Thyroid gland (tissue), 4 donors: Measurements from ENCODE around the gene RBCK1.

Source experiments
- POLR2A ChIP-seq, 2 donors: fragments of 450-650 bp; IDR thresholded peaks; one replicate each; pipeline ENCODE4 v1.6.1; 2017; ENCODE audit warnings: antibody characterized with exemption in 2 of 2, mild to moderate bottlenecking in 2 of 2, moderate library complexity in 1 of 2
- TF ChIP-seq, protein P1 (sequence below), 6 experiments: fragments of 200-600 bp in 3 of 6; fragments of 450-650 bp in 3 of 6; sonication (generic) in 3 of 6; IDR thresholded peaks; one replicate each; pipeline ENCODE4 v1.5.1; 2016 to 2019; ENCODE audit warnings: antibody characterized with exemption in 6 of 6, mild to moderate bottlenecking in 2 of 6, inconsistent platforms in 1 of 6, moderate library complexity in 1 of 6

DNA sequence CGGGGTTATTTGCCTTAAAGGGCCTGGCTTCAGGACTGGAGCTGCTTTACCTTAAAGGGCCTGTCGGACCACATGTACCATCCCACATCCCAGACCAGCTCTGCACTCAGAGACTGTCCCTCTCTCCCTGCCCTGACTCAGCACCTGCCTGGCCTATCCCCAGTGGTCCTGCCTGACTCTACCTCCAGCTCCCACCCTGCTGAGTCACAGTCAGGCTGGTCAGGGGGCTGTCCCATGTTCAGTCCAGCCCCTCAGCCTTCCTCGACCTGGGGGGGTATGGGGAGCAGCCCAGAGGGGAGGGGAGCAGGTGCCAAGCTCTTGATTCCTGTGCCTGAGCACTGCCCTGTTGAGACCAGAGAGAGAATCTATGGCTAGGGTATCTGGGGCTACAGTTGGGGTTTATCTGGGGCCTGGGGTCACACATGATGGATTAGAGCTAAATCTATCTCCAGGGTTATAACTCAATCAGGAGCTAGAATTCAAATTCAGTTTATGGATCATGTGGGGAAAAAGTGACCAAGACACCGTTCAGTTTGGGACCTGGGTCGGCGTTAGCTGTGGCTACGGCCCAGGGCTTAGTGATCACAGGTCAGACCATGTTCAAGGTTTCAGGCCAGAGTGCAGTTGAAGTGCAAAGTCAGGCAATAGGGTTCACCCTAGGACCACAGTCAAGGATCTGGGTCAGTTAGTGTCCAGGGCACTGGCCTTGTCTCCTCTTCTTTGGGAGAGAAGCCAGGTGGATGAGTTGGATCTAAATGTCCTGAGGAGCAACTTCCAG lies 36.9 kb upstream of the RBCK1 start:
- TF ChIP-seq, protein P1, sequence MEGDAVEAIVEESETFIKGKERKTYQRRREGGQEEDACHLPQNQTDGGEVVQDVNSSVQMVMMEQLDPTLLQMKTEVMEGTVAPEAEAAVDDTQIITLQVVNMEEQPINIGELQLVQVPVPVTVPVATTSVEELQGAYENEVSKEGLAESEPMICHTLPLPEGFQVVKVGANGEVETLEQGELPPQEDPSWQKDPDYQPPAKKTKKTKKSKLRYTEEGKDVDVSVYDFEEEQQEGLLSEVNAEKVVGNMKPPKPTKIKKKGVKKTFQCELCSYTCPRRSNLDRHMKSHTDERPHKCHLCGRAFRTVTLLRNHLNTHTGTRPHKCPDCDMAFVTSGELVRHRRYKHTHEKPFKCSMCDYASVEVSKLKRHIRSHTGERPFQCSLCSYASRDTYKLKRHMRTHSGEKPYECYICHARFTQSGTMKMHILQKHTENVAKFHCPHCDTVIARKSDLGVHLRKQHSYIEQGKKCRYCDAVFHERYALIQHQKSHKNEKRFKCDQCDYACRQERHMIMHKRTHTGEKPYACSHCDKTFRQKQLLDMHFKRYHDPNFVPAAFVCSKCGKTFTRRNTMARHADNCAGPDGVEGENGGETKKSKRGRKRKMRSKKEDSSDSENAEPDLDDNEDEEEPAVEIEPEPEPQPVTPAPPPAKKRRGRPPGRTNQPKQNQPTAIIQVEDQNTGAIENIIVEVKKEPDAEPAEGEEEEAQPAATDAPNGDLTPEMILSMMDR (IDR thresholded peaks at IDR 0.05) = no peak
- TF ChIP-seq POLR2A (IDR thresholded peaks at IDR 0.05) = no peak
